Umbilical cord (tissue), 2 donors: ENCODE results near the gene CIT. TPM values are rescaled to one million over a fixed set of nuclear protein-coding genes. Genes with fewer than 3 reads are reported as not detected.
"Not testable (repeated sequence)": the region's sequence is repeated elsewhere in the genome, so short reads cannot be mapped to it uniquely, and the experiment has no call there.

Experiments
- DNase-seq: peaks from one replicate; pipeline ENCODE4 v3.0.0-alpha.2; 2015; ENCODE audit warnings: low spot score
- total RNA-seq: library from RNA; depleted of rRNA; stranded (reverse); fragments of >200 nt; gene quantifications from one replicate; pipeline ENCODE4 v1.2.3, GENCODE V29; 2014; ENCODE audit warnings: low replicate concordance; ENCODE audit not compliant: insufficient read depth

CIT gene
- total RNA-seq, 1 donor from 2014 or later, result 17.8 TPM

DNA sequence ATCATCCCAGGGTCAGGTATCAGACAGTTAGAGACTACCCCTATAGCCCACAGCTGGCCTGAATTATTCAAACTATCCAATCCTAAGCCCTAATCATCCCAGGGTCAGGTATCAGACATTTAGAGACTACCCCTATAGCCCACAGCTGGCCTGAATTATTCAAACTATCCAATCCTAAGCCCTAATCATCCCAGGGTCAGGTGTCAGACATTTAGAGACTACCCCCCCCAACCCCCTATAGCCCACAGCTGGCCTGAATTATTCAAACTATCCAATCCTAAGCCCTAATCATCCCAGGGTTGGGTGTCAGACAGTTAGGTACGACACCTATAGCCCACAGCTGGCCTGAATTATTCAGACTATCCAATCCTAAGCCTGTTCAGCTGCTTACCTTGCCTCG is 220.1 kb downstream of the CIT start:
- DNase-seq, result not testable (repeated sequence)

DNA sequence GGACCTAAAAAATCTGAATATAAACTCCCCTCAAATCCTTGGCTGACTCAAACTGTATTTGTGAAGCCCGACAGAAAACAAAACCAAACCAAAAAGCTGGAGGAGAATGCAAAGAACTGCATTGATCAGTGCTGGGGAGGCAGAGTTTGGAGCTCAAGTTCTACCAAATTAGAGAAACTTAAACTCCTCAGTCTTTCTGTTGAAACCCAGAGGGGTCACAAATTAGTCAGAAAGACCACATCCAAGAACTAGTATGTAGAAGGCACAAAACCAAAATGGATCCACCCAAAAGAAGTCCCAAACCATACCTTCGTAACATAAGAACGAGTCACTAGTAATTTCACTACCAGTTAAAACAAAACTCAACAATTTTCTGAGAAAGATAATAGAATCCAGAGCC is 224.5 kb downstream of the CIT start:
- no peak for DNase-seq

- no peak for DNase-seq
Observed at GRCh38 chr12:119649202-119649808, 227.8 kb downstream of the CIT start.

GRCh38 chr12:119645535-119646059 is 231.5 kb downstream of the CIT start:
- DNase-seq, result no peak

DNA sequence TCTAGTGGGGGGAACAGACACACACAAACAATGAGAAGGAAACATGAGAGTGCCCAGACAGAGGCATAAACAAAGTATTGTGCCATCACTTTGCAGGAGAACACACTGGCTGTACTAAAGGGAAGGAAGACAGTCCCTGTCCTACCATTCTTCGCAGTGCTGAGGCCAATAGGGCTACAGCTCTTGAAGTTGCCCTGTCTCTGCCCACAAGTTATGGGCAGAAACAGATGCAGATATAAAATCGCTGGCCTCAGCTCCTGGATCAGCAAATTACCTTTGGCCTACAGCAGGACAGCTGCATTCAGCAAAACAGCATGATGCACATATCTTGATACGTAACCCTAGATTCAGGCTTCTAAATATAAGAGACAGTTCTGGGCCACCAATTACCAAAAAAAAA is 232.2 kb downstream of the CIT start:
- no peak for DNase-seq

DNA sequence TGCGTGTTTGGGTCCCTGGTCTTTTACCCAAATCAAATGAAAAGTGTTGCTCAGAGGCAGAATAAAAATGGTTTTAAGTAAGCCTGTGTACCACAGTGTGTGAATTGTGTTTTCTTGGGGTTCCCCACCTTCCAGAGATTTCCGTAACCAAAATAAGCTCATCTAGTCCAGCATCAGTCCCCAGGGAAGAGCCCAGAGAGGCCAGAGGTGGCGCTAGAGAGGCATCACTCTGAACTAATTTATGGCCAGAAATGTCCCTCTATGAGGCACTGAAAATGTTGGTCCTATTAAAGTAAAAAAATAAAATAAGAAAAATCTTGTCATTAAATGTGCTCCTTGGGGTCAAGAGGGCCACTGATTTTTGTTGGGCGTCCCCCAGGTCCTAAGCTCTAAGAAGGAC is 234.1 kb downstream of the CIT start:
- no peak for DNase-seq

Other genes with a start within 250 kb of the CIT start
- gene PRKAB1, start 209.2 kb downstream of the CIT start, total RNA-seq, result 16.1 TPM
- gene BICDL1, start 111.9 kb upstream of the CIT start, total RNA-seq, result 0.96 TPM
- 33.5 TPM for gene RAB35, start 239.4 kb upstream of the CIT start, total RNA-seq